Lung (tissue), 12 donors: ENCODE measurements around the gene GTPBP4. TPM values are rescaled to one million over a fixed set of nuclear protein-coding genes. Genes with fewer than 3 reads are reported as not detected.
"Not testable (repeated sequence)": the region's sequence is repeated elsewhere in the genome, so short reads cannot be mapped to it uniquely, and the experiment has no call there.

Source experiments
- ATAC-seq: fragments of 200-7000 bp; cut with Tn5 transposase; one replicate; pipeline ENCODE4 v1.9.1; 2020; ENCODE audit warnings: moderate number of reproducible peaks; ENCODE audit not compliant: insufficient read depth, low FRiP score
- DNase-seq, 3 donors: peaks; one replicate each; pipeline ENCODE4 v3.0.0-alpha.2; 2013 to 2017
- H3K27ac ChIP-seq, 2 donors: one replicate each; pipeline ENCODE4 v1.5.1; 2013; ENCODE audit warnings: mild to moderate bottlenecking in 2 of 2, moderate library complexity in 2 of 2, control low read depth in 1 of 2, inconsistent platforms in 1 of 2, low read depth in 1 of 2, low read length in 1 of 2
- H3K27me3 ChIP-seq, 3 donors: one replicate each; pipeline ENCODE4 v1.5.1; 2013; ENCODE audit warnings: low read length in 2 of 3; ENCODE audit not compliant: control insufficient read depth in 3 of 3, insufficient read depth in 3 of 3
- H3K36me3 ChIP-seq, 4 donors: one replicate each; pipeline ENCODE4 v1.5.1; 2013; ENCODE audit warnings: low read length in 4 of 4, mild to moderate bottlenecking in 1 of 4, moderate library complexity in 1 of 4; ENCODE audit not compliant: control insufficient read depth in 4 of 4, insufficient read depth in 4 of 4
- H3K4me1 ChIP-seq, 5 donors: one replicate each; pipeline ENCODE4 v1.5.1; 2013; ENCODE audit warnings: low read length in 5 of 5, mild to moderate bottlenecking in 2 of 5, moderate library complexity in 1 of 5; ENCODE audit not compliant: control insufficient read depth in 5 of 5, insufficient read depth in 5 of 5
- H3K4me3 ChIP-seq: one replicate; pipeline ENCODE4 v1.5.1; 2013; ENCODE audit warnings: mild to moderate bottlenecking, control low read depth, moderate library complexity
- H3K9ac ChIP-seq, 2 donors: one replicate each; pipeline ENCODE4 v1.5.1; 2013; ENCODE audit warnings: low read length in 2 of 2, control low read depth in 1 of 2; ENCODE audit not compliant: insufficient read depth in 1 of 2
- H3K9me3 ChIP-seq, 4 donors: one replicate each; pipeline ENCODE4 v1.5.1; 2013; ENCODE audit warnings: low read length in 3 of 4, mild to moderate bottlenecking in 1 of 4, moderate library complexity in 1 of 4; ENCODE audit not compliant: control insufficient read depth in 4 of 4, insufficient read depth in 3 of 4
- CTCF ChIP-seq: IDR thresholded peaks from 2 replicates; pipeline ENCODE4 v1.5.1; 2012; ENCODE audit warnings: mild to moderate bottlenecking; ENCODE audit errors: control extremely low read depth, extremely low read depth
- whole genome bisulfite sequencing, 2 donors: extraction: QIAGEN DNeasy Blood & Tissue Kit; methylation state at CpG; one replicate each; pipeline ENCODE4 v1.1.7; 2013; 5-methylcytosine and 5-hydroxymethylcytosine counted together
- polyA plus RNA-seq, 2 donors: library from polyadenylated mRNA; stranded (reverse); fragments of 200-250 nt; gene quantifications; one replicate each; pipeline ENCODE4 v1.2.1, GENCODE V29; 2013
- total RNA-seq, 2 donors: library from RNA; depleted of rRNA in 1 of 2; stranded (reverse); fragments of >200 nt in 1 of 2; gene quantifications; one replicate each; pipeline ENCODE4 v1.2.1, GENCODE V29; 2014 to 2021
- donor health status: control.
- donor health status: control.
- donor health status: Bipolar disorder and iron deficiency.
- donor health status: healthy.
- donor health status: DM: yes; HTN: yes; CAD: no.

The GTPBP4 gene
- total and polyA plus RNA-seq, 4 donors: 17.6 to 43.6 (median 39.1) TPM

GRCh38 chr10:1034758-1035157 is 46.5 kb downstream of the GTPBP4 start:
- 90 to 98% methylated on average over 3 of the region's 3 CpGs for WGBS, 2 donors
- DNase-seq: no peak
- Histone ChIP-seq H3K27ac (no peak overlapping the region), H3K4me3 (no peak overlapping the region), H3K9ac (no peak overlapping the region), H3K9me3 (no peaks in the 10 kb centered on the region), H3K4me1 (no peaks in the 10 kb centered on the region), H3K36me3 (peaks cover 0 to 10% (median 1%) of the 10 kb centered on the region in 4 donors), H3K27me3 (no peaks in the 10 kb centered on the region)
- TF ChIP-seq CTCF: no peak
- ATAC-seq: no peak

- WGBS, 2 donors: 83 to 92% methylated on average over 6 of the region's 6 CpGs
- DNase-seq (no peak), ATAC-seq (no peak)
- no peak overlapping the region for H3K4me3 ChIP-seq
- H3K27ac ChIP-seq: no peak overlapping the region
- no peaks in the 10 kb centered on the region for H3K4me1 ChIP-seq
- no peaks in the 10 kb centered on the region for H3K9me3 ChIP-seq
- H3K9ac ChIP-seq: no peak overlapping the region
- H3K36me3 ChIP-seq: peaks cover 2 to 12% (median 4%) of the 10 kb centered on the region in 4 donors
- TF ChIP-seq CTCF: no peak
- no peaks in the 10 kb centered on the region for H3K27me3 ChIP-seq
Observed at GRCh38 chr10:1035201-1035600, 47.0 kb downstream of the GTPBP4 start.

- Histone ChIP-seq H3K4me1 (no peaks in the 10 kb centered on the region), H3K36me3 (peaks cover 3 to 14% (median 9%) of the 10 kb centered on the region in 4 donors), H3K9me3 (no peaks in the 10 kb centered on the region), H3K9ac (no peak overlapping the region), H3K27me3 (no peaks in the 10 kb centered on the region), H3K27ac (no peak overlapping the region), H3K4me3 (no peak overlapping the region)
- no peak for ATAC-seq
- WGBS, 2 donors: 73 to 80% methylated on average over 14 of the region's 14 CpGs
- no peak for TF ChIP-seq CTCF
- DNase-seq: no peak
Observed at GRCh38 chr10:1036341-1036791, 48.1 kb downstream of the GTPBP4 start.

- no peak for DNase-seq
- no peaks in the 10 kb centered on the region for H3K9me3 ChIP-seq
- H3K4me3 ChIP-seq: peak overlapping the region; percentile 5
- no peak overlapping the region for H3K9ac ChIP-seq
- TF ChIP-seq CTCF: no peak
- H3K36me3 ChIP-seq: peaks cover 3 to 14% (median 9%) of the 10 kb centered on the region in 4 donors
- no peaks in the 10 kb centered on the region for H3K4me1 ChIP-seq
- H3K27me3 ChIP-seq: no peaks in the 10 kb centered on the region
- WGBS, 2 donors: 91 to 94% methylated on average over 11 of the region's 11 CpGs
- H3K27ac ChIP-seq: no peak overlapping the region
- ATAC-seq: no peak
Observed at GRCh38 chr10:1037098-1037497, 48.9 kb downstream of the GTPBP4 start.

- not testable (repeated sequence) for H3K9me3 ChIP-seq, H3K4me3 ChIP-seq, H3K27me3 ChIP-seq, H3K9ac ChIP-seq, H3K4me1 ChIP-seq, H3K27ac ChIP-seq, ATAC-seq, DNase-seq
- WGBS, 2 donors: 96 to 97% methylated on average over 6 to 13 of the region's 20 CpGs
- peaks cover 6 to 18% (median 13%) of the 10 kb centered on the region in 4 donors for H3K36me3 ChIP-seq
Observed at GRCh38 chr10:1038769-1039168, 50.5 kb downstream of the GTPBP4 start.
